ENCODE data around the gene SLIT3.

- TF ChIP-seq CTCF (conservative IDR thresholded peaks at IDR 0.05; ENCODE audit: low read depth, low read length) (no peak), EZH2 (IDR thresholded peaks at IDR 0.05; ENCODE audit: low read length, unreplicated experiment) (no peak), EZH2phosphoT487 (IDR thresholded peaks at IDR 0.05; ENCODE audit: borderline replicate concordance, low read length) (no peak)
These were observed 195.9 kb downstream of the SLIT3 start for GRCh38 chr5:169104937-169105494.

Data from PC-3 (cell line).